H1 (cell line): ENCODE data around the gene ARL10. TPM values are rescaled to one million over a fixed set of nuclear protein-coding genes. Genes with fewer than 3 reads are reported as not detected.

Experiments
- BACH1 ChIP-seq: IDR thresholded peaks from 2 replicates; pipeline ENCODE4 v1.6.1; 2012; ENCODE audit warnings: low read length, improper control_type of control experiment
- CBX8 ChIP-seq: fragments of 300-800, 300-1000 bp; sonication (generic); IDR thresholded peaks from 2 replicates; pipeline ENCODE4 v1.7.1; 2016; ENCODE audit warnings: low read depth, low read length, borderline replicate concordance
- FOSL1 ChIP-seq: IDR thresholded peaks from 2 replicates; pipeline ENCODE4 v1.6.1; 2011; ENCODE audit warnings: mild to moderate bottlenecking, low read depth, low read length, moderate library complexity; ENCODE audit not compliant: insufficient read depth
- GABPA ChIP-seq: IDR thresholded peaks from 2 replicates; pipeline ENCODE4 v1.6.1; 2011; ENCODE audit warnings: mild to moderate bottlenecking, low read length, moderate library complexity, borderline replicate concordance; ENCODE audit not compliant: insufficient read depth
- KDM4A ChIP-seq: IDR thresholded peaks from one replicate; pipeline ENCODE4 v1.7.1; 2012; ENCODE audit warnings: low read depth, mild to moderate bottlenecking, moderate library complexity, low read length, inconsistent platforms; ENCODE audit not compliant: severe bottlenecking
- RNF2 ChIP-seq: fragments of 200-900, 300-1000 bp; sonication (generic); IDR thresholded peaks from 2 replicates; pipeline ENCODE4 v1.7.1; 2016; ENCODE audit warnings: borderline replicate concordance, low read depth, mild to moderate bottlenecking, antibody characterized with exemption, low read length; ENCODE audit not compliant: poor library complexity, severe bottlenecking; ENCODE audit errors: missing control alignments
- polyA plus RNA-seq, 7 experiments: library from polyadenylated mRNA; depleted of rRNA in 3 of 7; stranded (reverse) in 5 of 7; unstranded in 2 of 7; fragments of >200 nt in 5 of 7; fragments of 200-250 nt in 2 of 7; gene quantifications; 1 replicate in 5 of 7; 2 replicates in 1 of 7; 4 replicates in 1 of 7; pipeline versions ENCODE4 v1.2.1 to v1.2.3, GENCODE V29; 2011 to 2013; ENCODE audit warnings: missing spikeins in 2 of 7, mixed read lengths in 2 of 7
- total RNA-seq: library from RNA; stranded (reverse); fragmentation: NEBNext Ultra II Directional; extraction: Animal tissue kit (Norgen Biotek cat#: 25700); gene quantifications from 2 replicates; pipeline ENCODE4 v1.2.1, GENCODE V29; 2021

ARL10 gene
- total and polyA plus RNA-seq, 2 of the 8 experiments (the other 6 are each of a cell fraction or from before 2014, with no cell fraction given), result 3.1 to 7.4 TPM

DNA sequence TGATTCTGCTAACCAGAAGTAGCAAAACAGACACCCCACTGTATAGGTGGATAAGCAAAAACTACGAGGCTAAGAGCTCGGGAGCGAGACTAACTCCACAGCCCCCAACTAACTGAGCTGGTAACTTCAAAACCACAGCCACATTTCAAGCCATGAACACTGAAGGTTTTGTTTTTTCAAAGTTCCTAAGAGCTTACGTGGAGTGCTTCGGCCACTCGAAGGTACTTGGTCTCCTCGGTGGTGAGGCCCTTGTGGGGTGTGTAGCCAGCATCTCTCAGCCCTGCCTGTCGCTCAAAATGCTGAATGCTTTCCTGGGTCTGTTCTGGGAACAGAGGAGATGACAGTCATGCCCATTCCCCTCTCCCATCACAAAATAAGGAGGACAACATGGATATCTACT, 14.9 kb upstream of the ARL10 start (continued):
- TF ChIP-seq CBX8, result no peak
- no peak for TF ChIP-seq KDM4A
- TF ChIP-seq BACH1, result no peak
- no peak for TF ChIP-seq FOSL1
- no peak for TF ChIP-seq RNF2
- TF ChIP-seq GABPA, result no peak
